SK-N-SH (cell line): ENCODE measurements around the gene USP15. TPM values are rescaled to one million over a fixed set of nuclear protein-coding genes. Genes with fewer than 3 reads are reported as not detected.

Source experiments
- CTCF ChIA-PET: fragments of 300-600, 350-600 bp; formaldehyde crosslinking; extraction: SDS; loops from one replicate; lab custom pipeline; 2021; lab: Yijun Ruan, JAX
- POLR2A ChIA-PET: fragments of 350-600 bp; sonication (Branson Sonifier 250); formaldehyde crosslinking; extraction: SDS; loops from one replicate; lab custom pipeline; 2020; ENCODE audit warnings: antibody characterized with exemption, inconsistent platforms; lab: Yijun Ruan, JAX
- DNase-seq: peaks from one replicate; pipeline ENCODE4 v3.0.0; 2012
- H2AFZ ChIP-seq: fragments of 200-600 bp; sonication (generic); 2 replicates; pipeline ENCODE4 v1.8.1; 2016; ENCODE audit warnings: antibody characterized with exemption, mild to moderate bottlenecking, low read depth
- H3F3A ChIP-seq: fragments of 200-600 bp; sonication (generic); replicated peaks from 2 replicates; pipeline ENCODE3; 2016; ENCODE audit warnings: antibody characterized with exemption, mild to moderate bottlenecking; ENCODE audit not compliant: insufficient read depth
- H3K27ac ChIP-seq, 2 experiments: fragments of 200-500 bp in 1 of 2; fragments of 200-600 bp in 1 of 2; sonication (Bioruptor generic) in 1 of 2; sonication (generic), shearing (Covaris generic) in 1 of 2; 2 replicates each; pipeline versions ENCODE4 v1.5.1 to v1.6.1; 2014 to 2016; ENCODE audit warnings: low read depth in 2 of 2, inconsistent platforms in 1 of 2, low read length in 1 of 2, mild to moderate bottlenecking in 1 of 2, mixed read lengths in 1 of 2
- H3K27me3 ChIP-seq: fragments of 200-600 bp; sonication (generic), shearing (Covaris generic); 2 replicates; pipeline ENCODE4 v1.6.1; 2016; ENCODE audit warnings: mixed run types; ENCODE audit not compliant: insufficient read depth
- H3K36me3 ChIP-seq, 2 experiments: fragments of 200-500 bp in 1 of 2; fragments of 200-600 bp in 1 of 2; sonication (Bioruptor generic) in 1 of 2; sonication (generic) in 1 of 2; replicated peaks in 1 of 2; 2 replicates each; pipeline versions ENCODE3 to v1.5.1; 2014 to 2016; ENCODE audit warnings: low read length in 1 of 2, mild to moderate bottlenecking in 1 of 2; ENCODE audit not compliant: insufficient read depth in 2 of 2, control insufficient read depth in 1 of 2
- H3K4me1 ChIP-seq, 2 experiments: fragments of 200-500 bp in 1 of 2; fragments of 200-600 bp in 1 of 2; sonication (Bioruptor generic) in 1 of 2; sonication (generic), shearing (Covaris generic) in 1 of 2; 2 replicates each; pipeline versions ENCODE4 v1.5.1 to v1.6.1; 2014 to 2016; ENCODE audit warnings: low read depth in 1 of 2, low read length in 1 of 2, mixed run types in 1 of 2; ENCODE audit not compliant: insufficient read depth in 2 of 2, control insufficient read depth in 1 of 2
- H3K4me2 ChIP-seq: fragments of 200-600 bp; sonication (generic), shearing (Covaris generic); 2 replicates; pipeline ENCODE4 v1.6.1; 2017; ENCODE audit warnings: mixed run types
- H3K4me3 ChIP-seq, 2 experiments: fragments of 200-500 bp in 1 of 2; fragments of 200-600 bp in 1 of 2; sonication (Bioruptor generic) in 1 of 2; sonication (generic), shearing (Covaris generic) in 1 of 2; 2 replicates each; pipeline versions ENCODE4 v1.5.1 to v1.8.1; 2014 to 2016; ENCODE audit warnings: low read depth in 2 of 2, inconsistent platforms in 1 of 2, low read length in 1 of 2, mild to moderate bottlenecking in 1 of 2, mixed read lengths in 1 of 2, moderate library complexity in 1 of 2
- H3K79me2 ChIP-seq: fragments of 200-600 bp; sonication (generic); 2 replicates; pipeline ENCODE4 v1.8.1; 2017; ENCODE audit warnings: mild to moderate bottlenecking; ENCODE audit not compliant: insufficient read depth
- H3K9ac ChIP-seq: fragments of 200-600 bp; sonication (generic); 2 replicates; pipeline ENCODE4 v1.6.1; 2017; ENCODE audit warnings: mixed run types
- H3K9me2 ChIP-seq: fragments of 200-600 bp; sonication (generic); 2 replicates; pipeline ENCODE4 v1.6.1; 2017; ENCODE audit warnings: mixed run types
- H3K9me3 ChIP-seq: fragments of 200-600 bp; sonication (generic); 2 replicates; pipeline ENCODE4 v1.6.1; 2017; ENCODE audit warnings: mixed run types, mild to moderate bottlenecking, moderate library complexity
- H4K20me1 ChIP-seq: fragments of 200-600 bp; sonication (generic); 2 replicates; pipeline ENCODE4 v1.6.1; 2017; ENCODE audit warnings: mild to moderate bottlenecking, mixed run types; ENCODE audit not compliant: insufficient read depth
- CHD2 ChIP-seq: fragments of 150-350 bp; IDR thresholded peaks from 2 replicates; pipeline ENCODE4 v1.6.1; 2018; ENCODE audit warnings: low read length; ENCODE audit not compliant: partially characterized antibody
- ELF1 ChIP-seq: IDR thresholded peaks from 2 replicates; pipeline ENCODE4 v1.4.0; 2012
- GABPA ChIP-seq: IDR thresholded peaks from 2 replicates; pipeline ENCODE4 v1.4.0; 2012; ENCODE audit warnings: low read depth, mild to moderate bottlenecking
- GATA2 ChIP-seq: sonication (generic); formaldehyde crosslinking; IDR thresholded peaks from 2 replicates; pipeline ENCODE4 v1.5.0; 2020; ENCODE audit warnings: mild to moderate bottlenecking, missing genetic modification reagents
- JUND ChIP-seq: IDR thresholded peaks from 2 replicates; pipeline ENCODE4 v1.4.0; 2012
- NRF1 ChIP-seq: IDR thresholded peaks from 2 replicates; pipeline ENCODE4 v1.6.1; 2012; ENCODE audit warnings: low read depth, mild to moderate bottlenecking, low read length
- RCOR1 ChIP-seq: fragments of 150-350 bp; IDR thresholded peaks from 2 replicates; pipeline ENCODE4 v1.6.1; 2017; ENCODE audit warnings: antibody characterized with exemption, low read length
- RXRA ChIP-seq: IDR thresholded peaks from 2 replicates; pipeline ENCODE4 v1.4.0; 2012; ENCODE audit warnings: low read depth, mild to moderate bottlenecking, borderline replicate concordance
- SIN3A ChIP-seq: IDR thresholded peaks from 2 replicates; pipeline ENCODE4 v1.6.1; 2012; ENCODE audit warnings: low read depth, mild to moderate bottlenecking, low read length, moderate library complexity, borderline replicate concordance
- TAF1 ChIP-seq: IDR thresholded peaks from 2 replicates; pipeline ENCODE4 v1.6.1; 2012; ENCODE audit warnings: low read depth, mild to moderate bottlenecking, low read length, moderate library complexity, borderline replicate concordance
- TCF12 ChIP-seq: IDR thresholded peaks from 2 replicates; pipeline ENCODE4 v1.4.0; 2012
- TEAD4 ChIP-seq: IDR thresholded peaks from 2 replicates; pipeline ENCODE4 v1.4.0; 2012; ENCODE audit warnings: mild to moderate bottlenecking, borderline replicate concordance; ENCODE audit not compliant: insufficient read depth
- WGBS: methylation state at CpG from one replicate; pipeline ENCODE4 v1.1.6; 2017; ENCODE audit warnings: low lambda C conversion rate; 5-methylcytosine and 5-hydroxymethylcytosine counted together
- polyA plus RNA-seq, 3 experiments: library from polyadenylated mRNA; depleted of rRNA; stranded (reverse); fragments of >200 nt; gene quantifications; 2 replicates each; pipeline ENCODE4 v1.2.3, GENCODE V29; 2012
- TF ChIP-seq, protein P1 (sequence below): IDR thresholded peaks from 2 replicates; pipeline ENCODE4 v1.4.0; 2012; ENCODE audit warnings: low read depth
- TF ChIP-seq, protein P2 (sequence below): IDR thresholded peaks from 2 replicates; pipeline ENCODE4 v1.4.0; 2012; ENCODE audit warnings: low read depth, borderline replicate concordance
- TF ChIP-seq, protein P3 (sequence below): IDR thresholded peaks from 2 replicates; pipeline ENCODE4 v1.6.1; 2012; ENCODE audit warnings: mild to moderate bottlenecking, low read depth, low read length, moderate library complexity
- TF ChIP-seq, protein P4 (sequence below): IDR thresholded peaks from 2 replicates; pipeline ENCODE4; 2012
- TF ChIP-seq, protein P5 (sequence below): fragments of 200-600 bp; sonication (generic); IDR thresholded peaks from 2 replicates; pipeline ENCODE4 v1.6.1; 2017; ENCODE audit warnings: antibody characterized with exemption, mild to moderate bottlenecking, moderate library complexity
- TF ChIP-seq, protein P6 (sequence below): IDR thresholded peaks from 2 replicates; pipeline ENCODE4 v1.4.0; 2012; ENCODE audit warnings: low read depth, borderline replicate concordance

USP15 gene
- polyA plus RNA-seq, 1 of the 3 experiments (the other 2 are of a cell fraction) = 13.2 TPM

GRCh38 chr12:62248873-62249272 is 11.3 kb upstream of the USP15 start:
- Histone ChIP-seq H3K79me2 (no peaks in the 10 kb centered on the region), H3K9ac (no peak overlapping the region), H3K27ac (no peak overlapping the region), H4K20me1 (no peaks in the 10 kb centered on the region)
- POLR2A ChIA-PET = interaction anchor here (1.7 kb wide), 1 partner anchor 11 kb away, joined by 3 read pairs; the partner anchor contains the start of gene USP15
- TF ChIP-seq RXRA (no peak), JUND (no peak), TCF12 (no peak), RCOR1 (no peak), GATA2 (CRISPR knock-in tag) (no peak), SIN3A (no peak), TAF1 (no peak), ELF1 (no peak), CHD2 (no peak), NRF1 (no peak), GABPA (no peak), TEAD4 (no peak)
- TF ChIP-seq, protein P1, sequence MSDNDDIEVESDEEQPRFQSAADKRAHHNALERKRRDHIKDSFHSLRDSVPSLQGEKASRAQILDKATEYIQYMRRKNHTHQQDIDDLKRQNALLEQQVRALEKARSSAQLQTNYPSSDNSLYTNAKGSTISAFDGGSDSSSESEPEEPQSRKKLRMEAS = no peak
- TF ChIP-seq, protein P2, sequence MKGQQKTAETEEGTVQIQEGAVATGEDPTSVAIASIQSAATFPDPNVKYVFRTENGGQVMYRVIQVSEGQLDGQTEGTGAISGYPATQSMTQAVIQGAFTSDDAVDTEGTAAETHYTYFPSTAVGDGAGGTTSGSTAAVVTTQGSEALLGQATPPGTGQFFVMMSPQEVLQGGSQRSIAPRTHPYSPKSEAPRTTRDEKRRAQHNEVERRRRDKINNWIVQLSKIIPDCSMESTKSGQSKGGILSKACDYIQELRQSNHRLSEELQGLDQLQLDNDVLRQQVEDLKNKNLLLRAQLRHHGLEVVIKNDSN = no peak
- TF ChIP-seq, protein P3, sequence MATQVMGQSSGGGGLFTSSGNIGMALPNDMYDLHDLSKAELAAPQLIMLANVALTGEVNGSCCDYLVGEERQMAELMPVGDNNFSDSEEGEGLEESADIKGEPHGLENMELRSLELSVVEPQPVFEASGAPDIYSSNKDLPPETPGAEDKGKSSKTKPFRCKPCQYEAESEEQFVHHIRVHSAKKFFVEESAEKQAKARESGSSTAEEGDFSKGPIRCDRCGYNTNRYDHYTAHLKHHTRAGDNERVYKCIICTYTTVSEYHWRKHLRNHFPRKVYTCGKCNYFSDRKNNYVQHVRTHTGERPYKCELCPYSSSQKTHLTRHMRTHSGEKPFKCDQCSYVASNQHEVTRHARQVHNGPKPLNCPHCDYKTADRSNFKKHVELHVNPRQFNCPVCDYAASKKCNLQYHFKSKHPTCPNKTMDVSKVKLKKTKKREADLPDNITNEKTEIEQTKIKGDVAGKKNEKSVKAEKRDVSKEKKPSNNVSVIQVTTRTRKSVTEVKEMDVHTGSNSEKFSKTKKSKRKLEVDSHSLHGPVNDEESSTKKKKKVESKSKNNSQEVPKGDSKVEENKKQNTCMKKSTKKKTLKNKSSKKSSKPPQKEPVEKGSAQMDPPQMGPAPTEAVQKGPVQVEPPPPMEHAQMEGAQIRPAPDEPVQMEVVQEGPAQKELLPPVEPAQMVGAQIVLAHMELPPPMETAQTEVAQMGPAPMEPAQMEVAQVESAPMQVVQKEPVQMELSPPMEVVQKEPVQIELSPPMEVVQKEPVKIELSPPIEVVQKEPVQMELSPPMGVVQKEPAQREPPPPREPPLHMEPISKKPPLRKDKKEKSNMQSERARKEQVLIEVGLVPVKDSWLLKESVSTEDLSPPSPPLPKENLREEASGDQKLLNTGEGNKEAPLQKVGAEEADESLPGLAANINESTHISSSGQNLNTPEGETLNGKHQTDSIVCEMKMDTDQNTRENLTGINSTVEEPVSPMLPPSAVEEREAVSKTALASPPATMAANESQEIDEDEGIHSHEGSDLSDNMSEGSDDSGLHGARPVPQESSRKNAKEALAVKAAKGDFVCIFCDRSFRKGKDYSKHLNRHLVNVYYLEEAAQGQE = no peak
- TF ChIP-seq, protein P4, sequence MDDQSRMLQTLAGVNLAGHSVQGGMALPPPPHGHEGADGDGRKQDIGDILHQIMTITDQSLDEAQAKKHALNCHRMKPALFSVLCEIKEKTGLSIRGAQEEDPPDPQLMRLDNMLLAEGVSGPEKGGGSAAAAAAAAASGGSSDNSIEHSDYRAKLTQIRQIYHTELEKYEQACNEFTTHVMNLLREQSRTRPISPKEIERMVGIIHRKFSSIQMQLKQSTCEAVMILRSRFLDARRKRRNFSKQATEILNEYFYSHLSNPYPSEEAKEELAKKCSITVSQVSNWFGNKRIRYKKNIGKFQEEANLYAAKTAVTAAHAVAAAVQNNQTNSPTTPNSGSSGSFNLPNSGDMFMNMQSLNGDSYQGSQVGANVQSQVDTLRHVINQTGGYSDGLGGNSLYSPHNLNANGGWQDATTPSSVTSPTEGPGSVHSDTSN = no peak
- TF ChIP-seq, protein P5, sequence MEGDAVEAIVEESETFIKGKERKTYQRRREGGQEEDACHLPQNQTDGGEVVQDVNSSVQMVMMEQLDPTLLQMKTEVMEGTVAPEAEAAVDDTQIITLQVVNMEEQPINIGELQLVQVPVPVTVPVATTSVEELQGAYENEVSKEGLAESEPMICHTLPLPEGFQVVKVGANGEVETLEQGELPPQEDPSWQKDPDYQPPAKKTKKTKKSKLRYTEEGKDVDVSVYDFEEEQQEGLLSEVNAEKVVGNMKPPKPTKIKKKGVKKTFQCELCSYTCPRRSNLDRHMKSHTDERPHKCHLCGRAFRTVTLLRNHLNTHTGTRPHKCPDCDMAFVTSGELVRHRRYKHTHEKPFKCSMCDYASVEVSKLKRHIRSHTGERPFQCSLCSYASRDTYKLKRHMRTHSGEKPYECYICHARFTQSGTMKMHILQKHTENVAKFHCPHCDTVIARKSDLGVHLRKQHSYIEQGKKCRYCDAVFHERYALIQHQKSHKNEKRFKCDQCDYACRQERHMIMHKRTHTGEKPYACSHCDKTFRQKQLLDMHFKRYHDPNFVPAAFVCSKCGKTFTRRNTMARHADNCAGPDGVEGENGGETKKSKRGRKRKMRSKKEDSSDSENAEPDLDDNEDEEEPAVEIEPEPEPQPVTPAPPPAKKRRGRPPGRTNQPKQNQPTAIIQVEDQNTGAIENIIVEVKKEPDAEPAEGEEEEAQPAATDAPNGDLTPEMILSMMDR = no peak
- TF ChIP-seq, protein P6, sequence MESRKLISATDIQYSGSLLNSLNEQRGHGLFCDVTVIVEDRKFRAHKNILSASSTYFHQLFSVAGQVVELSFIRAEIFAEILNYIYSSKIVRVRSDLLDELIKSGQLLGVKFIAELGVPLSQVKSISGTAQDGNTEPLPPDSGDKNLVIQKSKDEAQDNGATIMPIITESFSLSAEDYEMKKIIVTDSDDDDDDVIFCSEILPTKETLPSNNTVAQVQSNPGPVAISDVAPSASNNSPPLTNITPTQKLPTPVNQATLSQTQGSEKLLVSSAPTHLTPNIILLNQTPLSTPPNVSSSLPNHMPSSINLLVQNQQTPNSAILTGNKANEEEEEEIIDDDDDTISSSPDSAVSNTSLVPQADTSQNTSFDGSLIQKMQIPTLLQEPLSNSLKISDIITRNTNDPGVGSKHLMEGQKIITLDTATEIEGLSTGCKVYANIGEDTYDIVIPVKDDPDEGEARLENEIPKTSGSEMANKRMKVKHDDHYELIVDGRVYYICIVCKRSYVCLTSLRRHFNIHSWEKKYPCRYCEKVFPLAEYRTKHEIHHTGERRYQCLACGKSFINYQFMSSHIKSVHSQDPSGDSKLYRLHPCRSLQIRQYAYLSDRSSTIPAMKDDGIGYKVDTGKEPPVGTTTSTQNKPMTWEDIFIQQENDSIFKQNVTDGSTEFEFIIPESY = no peak
- TF ChIP-seq, all 33 proteins: peak for 0
- Histone ChIP-seq H3K27me3 (no peaks in the 10 kb centered on the region), H3K9me3 (0 out of 2 replicates have a peak, but pooled peaks cover 3% of the 10 kb centered on the region), H3F3A (no peaks in the 10 kb centered on the region), H3K4me1 (no peaks in the 10 kb centered on the region), H3K9me2 (no peaks in the 10 kb centered on the region), H2AFZ (no peak overlapping the region), H3K4me2 (no peak overlapping the region), H3K36me3 (no peaks in the 10 kb centered on the region), H3K4me3 (no peak overlapping the region)
- CTCF ChIA-PET = interaction anchor here (0.7 kb wide), 1 partner anchor 30 kb away, joined by 3 read pairs; no protein-coding TSS in a partner anchor
- no peak for DNase-seq
- WGBS = 35% methylated on average over 1 of the region's 1 CpG
